ENCODE results near the gene HCN2.

Gene HCN2

GRCh38 chr19:638906-639252, 49.2 kb downstream of the HCN2 start:
- ChIA-PET CTCF (interaction anchor here (0.6 kb wide), 1 partner anchor 52 kb away, joined by 3 read pairs; no protein-coding TSS in a partner anchor), POLR2A (no interaction called here)
- H3K9me3 ChIP-seq (ENCODE audit: control extremely low read depth in 1 of 5, control insufficient read depth in 4 of 5, insufficient read depth in 2 of 5, low read depth in 1 of 5, low read length in 4 of 5) = no peaks in the 10 kb centered on the region
- no peak for DNase-seq
- H3K4me1 ChIP-seq (ENCODE audit: control extremely low read depth in 1 of 4, control insufficient read depth in 4 of 4, insufficient read depth in 4 of 4, low read length in 3 of 4) = peaks cover 0 to 17% (median 13%) of the 10 kb centered on the region in 4 experiments
- no peaks in the 10 kb centered on the region for H3K36me3 ChIP-seq (ENCODE audit: control insufficient read depth in 4 of 4, insufficient read depth in 4 of 4, low read length in 3 of 4)
- peak overlapping the region in 4 of 7 experiments; percentile 53 to 70 (median 61) for H3K4me3 ChIP-seq (ENCODE audit: control insufficient read depth in 1 of 7, extremely low read depth in 1 of 7, insufficient read depth in 4 of 7, low read depth in 2 of 7, low read length in 6 of 7)
- H3K27ac ChIP-seq (ENCODE audit: insufficient read depth in 1 of 2, low read depth in 1 of 2, low read length in 2 of 2, poor library complexity in 1 of 2, severe bottlenecking in 2 of 2) = no peak overlapping the region
- 67% methylated on average over 14 of the region's 17 CpGs for WGBS (ENCODE audit: insufficient coverage)
- peaks cover 0 to 21% (median 3%) of the 10 kb centered on the region in 5 experiments for H3K27me3 ChIP-seq (replicated peaks in 2 of 5; ENCODE audit: control insufficient read depth in 4 of 5, insufficient read depth in 5 of 5, low read length in 4 of 5)

GRCh38 chr19:639253-640160, 49.8 kb downstream of the HCN2 start, which contains the start of gene FGF22:
TSS of gene FGF22 (plus strand) at chr19:639879. CDS start at chr19:639926, 47 bp downstream.
- no peaks in the 10 kb centered on the region for H3K9me3 ChIP-seq (ENCODE audit: control extremely low read depth in 1 of 5, control insufficient read depth in 4 of 5, insufficient read depth in 2 of 5, low read depth in 1 of 5, low read length in 4 of 5)
- WGBS (ENCODE audit: insufficient coverage) = 10% methylated on average over 59 of the region's 109 CpGs
- peaks cover 0 to 6% (median 1%) of the 10 kb centered on the region in 4 experiments for H3K36me3 ChIP-seq (ENCODE audit: control insufficient read depth in 4 of 4, insufficient read depth in 4 of 4, low read length in 3 of 4)
- POLR2A ChIA-PET = no interaction called here
- H3K4me3 ChIP-seq (ENCODE audit: control insufficient read depth in 1 of 7, extremely low read depth in 1 of 7, insufficient read depth in 4 of 7, low read depth in 2 of 7, low read length in 6 of 7) = peak within 1 kb of the TSS in 5 of 7 experiments; percentile 6 to 70 (median 59)
- peaks cover 0 to 21% (median 3%) of the 10 kb centered on the region in 5 experiments for H3K27me3 ChIP-seq (replicated peaks in 2 of 5; ENCODE audit: control insufficient read depth in 4 of 5, insufficient read depth in 5 of 5, low read length in 4 of 5)
- peaks cover 0 to 12% (median 9%) of the 10 kb centered on the region in 4 experiments for H3K4me1 ChIP-seq (ENCODE audit: control extremely low read depth in 1 of 4, control insufficient read depth in 4 of 4, insufficient read depth in 4 of 4, low read length in 3 of 4)
- H3K27ac ChIP-seq (ENCODE audit: insufficient read depth in 1 of 2, low read depth in 1 of 2, low read length in 2 of 2, poor library complexity in 1 of 2, severe bottlenecking in 2 of 2) = no peak within 1 kb of the TSS
- CTCF ChIA-PET = interaction anchor here (0.6 kb wide), 1 partner anchor 51 kb away, joined by 3 read pairs; no protein-coding TSS in a partner anchor
- DNase-seq = peak; percentile 86 to 93 (median 91)

GRCh38 chr19:640161-640558, 50.5 kb downstream of the HCN2 start:
- Histone ChIP-seq H3K4me1 (ENCODE audit: control extremely low read depth in 1 of 4, control insufficient read depth in 4 of 4, insufficient read depth in 4 of 4, low read length in 3 of 4) (peaks cover 0 to 12% (median 9%) of the 10 kb centered on the region in 4 experiments), H3K27ac (ENCODE audit: insufficient read depth in 1 of 2, low read depth in 1 of 2, low read length in 2 of 2, poor library complexity in 1 of 2, severe bottlenecking in 2 of 2) (no peak overlapping the region), H3K36me3 (ENCODE audit: control insufficient read depth in 4 of 4, insufficient read depth in 4 of 4, low read length in 3 of 4) (peaks cover 0 to 13% (median 4%) of the 10 kb centered on the region in 4 experiments), H3K4me3 (ENCODE audit: control insufficient read depth in 1 of 7, extremely low read depth in 1 of 7, insufficient read depth in 4 of 7, low read depth in 2 of 7, low read length in 6 of 7) (no peak overlapping the region), H3K9me3 (ENCODE audit: control extremely low read depth in 1 of 5, control insufficient read depth in 4 of 5, insufficient read depth in 2 of 5, low read depth in 1 of 5, low read length in 4 of 5) (no peaks in the 10 kb centered on the region), H3K27me3 (replicated peaks in 2 of 5; ENCODE audit: control insufficient read depth in 4 of 5, insufficient read depth in 5 of 5, low read length in 4 of 5) (peaks cover 0 to 21% (median 3%) of the 10 kb centered on the region in 5 experiments)
- POLR2A ChIA-PET = no interaction called here
- CTCF ChIA-PET = no interaction called here
- DNase-seq = no peak
- 64% methylated on average over 15 of the region's 25 CpGs for WGBS (ENCODE audit: insufficient coverage)

DNA sequence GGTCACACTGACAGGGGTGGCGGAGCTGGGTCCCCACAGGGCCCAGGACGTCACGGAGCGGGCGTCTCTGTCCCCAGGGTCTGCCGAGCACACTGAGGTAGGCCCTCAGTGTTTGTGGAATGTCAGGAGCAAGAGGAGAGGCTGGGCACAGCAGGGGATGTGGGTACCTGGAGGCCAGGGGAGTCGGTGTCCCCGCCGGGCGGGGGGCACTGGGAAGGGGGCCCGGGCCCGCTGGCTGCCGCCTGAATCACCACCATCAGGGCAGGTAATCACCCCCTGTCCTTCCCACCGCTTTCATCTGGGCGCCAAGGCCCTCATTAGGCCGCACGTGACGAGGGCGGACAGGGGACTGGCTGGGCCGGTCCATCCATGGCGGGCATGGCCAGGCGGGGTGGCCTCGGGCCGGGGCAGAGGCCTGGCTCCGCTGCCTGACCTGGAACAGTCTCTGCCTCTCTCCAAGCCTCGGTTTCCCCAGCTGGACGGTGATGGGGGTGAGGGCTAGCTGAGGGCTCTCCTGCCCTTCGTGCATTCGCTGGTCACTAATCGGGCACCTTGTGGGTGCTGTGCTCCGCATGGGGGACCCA, 51.0 kb downstream of the HCN2 start:
- no peak for DNase-seq
- H3K4me3 ChIP-seq (ENCODE audit: control insufficient read depth in 1 of 7, extremely low read depth in 1 of 7, insufficient read depth in 4 of 7, low read depth in 2 of 7, low read length in 6 of 7) = no peak overlapping the region
- H3K4me1 ChIP-seq (ENCODE audit: control extremely low read depth in 1 of 4, control insufficient read depth in 4 of 4, insufficient read depth in 4 of 4, low read length in 3 of 4) = peaks cover 0 to 12% (median 9%) of the 10 kb centered on the region in 4 experiments
- H3K27ac ChIP-seq (ENCODE audit: insufficient read depth in 1 of 2, low read depth in 1 of 2, low read length in 2 of 2, poor library complexity in 1 of 2, severe bottlenecking in 2 of 2) = no peak overlapping the region
- 92% methylated on average over 26 of the region's 31 CpGs for WGBS (ENCODE audit: insufficient coverage)
- H3K27me3 ChIP-seq (replicated peaks in 2 of 5; ENCODE audit: control insufficient read depth in 4 of 5, insufficient read depth in 5 of 5, low read length in 4 of 5) = peaks cover 0 to 21% (median 3%) of the 10 kb centered on the region in 5 experiments
- CTCF ChIA-PET = no interaction called here
- H3K36me3 ChIP-seq (ENCODE audit: control insufficient read depth in 4 of 4, insufficient read depth in 4 of 4, low read length in 3 of 4) = peaks cover 0 to 16% (median 4%) of the 10 kb centered on the region in 4 experiments
- H3K9me3 ChIP-seq (ENCODE audit: control extremely low read depth in 1 of 5, control insufficient read depth in 4 of 5, insufficient read depth in 2 of 5, low read depth in 1 of 5, low read length in 4 of 5) = no peaks in the 10 kb centered on the region
- POLR2A ChIA-PET = no interaction called here

DNA sequence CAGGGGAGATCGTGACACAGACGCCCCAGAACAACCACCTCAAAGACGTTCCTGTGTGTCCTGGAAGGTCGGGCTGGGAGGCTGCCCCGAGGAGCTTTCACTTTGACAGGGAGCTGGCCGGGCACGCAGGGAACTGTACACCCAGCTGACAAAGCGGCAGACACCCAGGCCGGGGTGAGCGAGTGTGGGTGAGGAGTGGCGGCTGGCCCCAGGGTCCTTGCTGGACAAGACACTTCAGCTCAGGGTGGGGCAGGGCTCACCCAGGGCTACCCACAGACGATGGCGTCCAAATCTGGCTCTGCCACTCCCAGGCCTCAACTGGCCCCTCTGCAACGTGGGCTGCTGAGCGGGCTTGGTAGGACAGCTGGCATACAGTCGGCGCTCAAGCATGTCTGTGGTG, 52.0 kb downstream of the HCN2 start:
- peaks cover 0 to 12% (median 9%) of the 10 kb centered on the region in 4 experiments for H3K4me1 ChIP-seq (ENCODE audit: control extremely low read depth in 1 of 4, control insufficient read depth in 4 of 4, insufficient read depth in 4 of 4, low read length in 3 of 4)
- no peak overlapping the region for H3K27ac ChIP-seq (ENCODE audit: insufficient read depth in 1 of 2, low read depth in 1 of 2, low read length in 2 of 2, poor library complexity in 1 of 2, severe bottlenecking in 2 of 2)
- peaks cover 0 to 26% (median 10%) of the 10 kb centered on the region in 4 experiments for H3K36me3 ChIP-seq (ENCODE audit: control insufficient read depth in 4 of 4, insufficient read depth in 4 of 4, low read length in 3 of 4)
- 98% methylated on average over 14 of the region's 17 CpGs for WGBS (ENCODE audit: insufficient coverage)
- H3K27me3 ChIP-seq (replicated peaks in 2 of 5; ENCODE audit: control insufficient read depth in 4 of 5, insufficient read depth in 5 of 5, low read length in 4 of 5) = peaks cover 0 to 21% (median 3%) of the 10 kb centered on the region in 5 experiments
- no peak overlapping the region for H3K4me3 ChIP-seq (ENCODE audit: control insufficient read depth in 1 of 7, extremely low read depth in 1 of 7, insufficient read depth in 4 of 7, low read depth in 2 of 7, low read length in 6 of 7)
- DNase-seq = no peak
- H3K9me3 ChIP-seq (ENCODE audit: control extremely low read depth in 1 of 5, control insufficient read depth in 4 of 5, insufficient read depth in 2 of 5, low read depth in 1 of 5, low read length in 4 of 5) = no peaks in the 10 kb centered on the region
- ChIA-PET CTCF (no interaction called here), POLR2A (no interaction called here)

DNA sequence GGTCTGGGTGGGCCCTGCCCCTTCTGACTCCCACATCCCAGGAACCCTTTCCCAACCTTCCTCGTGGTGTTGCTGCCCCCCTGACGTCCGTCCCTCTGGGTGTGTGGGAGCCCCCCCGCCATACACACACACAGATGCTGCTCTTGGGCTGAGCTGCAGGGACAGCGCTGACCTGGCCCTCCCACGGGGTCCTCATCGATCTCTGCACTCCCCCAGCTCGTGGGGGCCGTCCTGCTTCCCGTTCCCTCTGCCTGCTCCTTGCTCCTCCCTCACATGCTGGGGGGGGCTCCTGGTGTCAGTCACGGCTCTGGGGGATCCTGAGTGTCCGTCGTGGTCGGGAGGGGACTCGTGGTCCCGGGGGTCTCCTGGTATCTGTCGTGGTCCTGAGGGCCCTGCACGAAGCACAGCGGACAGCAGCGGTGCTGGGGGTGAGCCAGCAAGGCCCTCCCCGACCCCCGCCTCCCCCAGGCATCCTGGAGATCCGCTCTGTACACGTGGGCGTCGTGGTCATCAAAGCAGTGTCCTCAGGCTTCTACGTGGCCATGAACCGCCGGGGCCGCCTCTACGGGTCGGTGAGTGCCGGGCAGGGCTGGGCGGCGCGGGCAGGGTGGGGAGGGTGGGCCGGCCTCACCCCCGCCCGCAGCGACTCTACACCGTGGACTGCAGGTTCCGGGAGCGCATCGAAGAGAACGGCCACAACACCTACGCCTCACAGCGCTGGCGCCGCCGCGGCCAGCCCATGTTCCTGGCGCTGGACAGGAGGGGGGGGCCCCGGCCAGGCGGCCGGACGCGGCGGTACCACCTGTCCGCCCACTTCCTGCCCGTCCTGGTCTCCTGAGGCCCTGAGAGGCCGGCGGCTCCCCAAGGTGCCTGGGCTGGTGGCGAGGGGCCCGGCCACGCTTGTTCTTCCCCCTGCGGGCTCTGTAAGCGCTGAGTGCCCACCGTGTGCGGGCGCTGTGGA, 53.4 kb downstream of the HCN2 start:
- WGBS (ENCODE audit: insufficient coverage) = 92% methylated on average over 58 of the region's 70 CpGs
- Histone ChIP-seq H3K27ac (ENCODE audit: insufficient read depth in 1 of 2, low read depth in 1 of 2, low read length in 2 of 2, poor library complexity in 1 of 2, severe bottlenecking in 2 of 2) (no peak overlapping the region), H3K9me3 (ENCODE audit: control extremely low read depth in 1 of 5, control insufficient read depth in 4 of 5, insufficient read depth in 2 of 5, low read depth in 1 of 5, low read length in 4 of 5) (no peaks in the 10 kb centered on the region), H3K4me1 (ENCODE audit: control extremely low read depth in 1 of 4, control insufficient read depth in 4 of 4, insufficient read depth in 4 of 4, low read length in 3 of 4) (peaks cover 0 to 12% (median 9%) of the 10 kb centered on the region in 4 experiments), H3K36me3 (ENCODE audit: control insufficient read depth in 4 of 4, insufficient read depth in 4 of 4, low read length in 3 of 4) (peaks cover 2 to 40% (median 18%) of the 10 kb centered on the region in 4 experiments), H3K27me3 (replicated peaks in 2 of 5; ENCODE audit: control insufficient read depth in 4 of 5, insufficient read depth in 5 of 5, low read length in 4 of 5) (peaks cover 0 to 13% (median 0%) of the 10 kb centered on the region in 5 experiments), H3K4me3 (ENCODE audit: control insufficient read depth in 1 of 7, extremely low read depth in 1 of 7, insufficient read depth in 4 of 7, low read depth in 2 of 7, low read length in 6 of 7) (no peak overlapping the region)
- CTCF ChIA-PET = no interaction called here
- POLR2A ChIA-PET = no interaction called here
- no peak for DNase-seq

Measured in common myeloid progenitor, CD34-positive (primary cell).